HG02571 (cell line): ENCODE results near the gene TPRA1.

Experiments used
- ATAC-seq: cut with Tn5 transposase; IDR thresholded peaks from one replicate; pipeline ENCODE4 v1.9.1; 2021; ENCODE audit warnings: mild to moderate bottlenecking, moderate library complexity; ENCODE audit not compliant: unreplicated experiment

Gene TPRA1

GRCh38 chr3:127593178-127593577, 2.6 kb upstream of the TPRA1 start:
- no peak for ATAC-seq

DNA sequence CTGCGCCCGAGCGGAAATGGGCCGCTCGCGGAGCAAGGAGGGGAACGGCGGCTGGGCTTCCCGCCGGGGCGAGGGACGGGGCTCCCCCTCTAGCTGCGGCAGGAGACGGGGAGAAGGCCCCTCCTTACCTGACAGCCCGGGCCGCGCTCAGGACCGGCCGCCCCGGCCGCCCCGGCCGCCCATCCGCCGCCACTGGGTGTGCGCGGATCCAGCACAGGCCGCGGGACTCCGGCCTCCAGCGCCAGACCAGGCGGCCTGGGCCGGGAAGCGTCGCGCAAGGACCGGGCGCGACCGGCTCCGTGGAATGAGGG, 296 bp downstream of the TPRA1 start:
- ATAC-seq: peak; percentile 32

DNA sequence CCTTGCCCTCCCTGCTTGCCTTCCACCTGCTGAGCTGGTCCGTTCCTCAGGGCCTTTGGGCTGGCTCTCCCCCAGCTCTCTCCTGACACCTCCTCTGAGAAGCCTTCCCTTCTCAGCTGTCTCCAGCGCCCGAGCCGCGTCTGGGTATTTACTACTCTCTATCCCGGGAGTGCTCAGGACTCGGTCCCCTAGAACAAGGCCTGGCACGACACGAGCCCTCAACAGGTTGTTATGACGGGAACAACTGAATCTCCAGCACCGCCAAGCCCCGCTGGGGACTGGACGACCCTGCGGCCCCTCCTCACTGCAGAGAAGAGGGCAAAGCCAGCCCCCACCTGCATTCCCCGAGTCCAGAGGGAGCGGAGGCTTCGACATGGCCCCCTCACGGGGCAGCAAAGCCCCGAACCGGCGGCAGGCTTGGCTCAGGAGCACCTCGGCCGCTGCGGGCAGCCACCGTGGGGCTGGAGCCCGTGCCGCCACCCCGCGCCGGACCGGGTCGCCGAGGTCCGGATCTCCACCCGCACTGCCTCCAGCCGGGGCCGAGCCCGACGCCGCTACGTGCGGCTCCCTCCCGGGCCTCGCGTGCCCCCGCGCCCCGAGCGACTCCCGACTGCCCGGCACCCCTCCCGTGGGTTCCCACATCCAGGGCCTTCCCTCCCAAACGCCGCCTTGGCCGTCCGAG, 792 bp downstream of the TPRA1 start:
- peak; percentile 1 for ATAC-seq

DNA sequence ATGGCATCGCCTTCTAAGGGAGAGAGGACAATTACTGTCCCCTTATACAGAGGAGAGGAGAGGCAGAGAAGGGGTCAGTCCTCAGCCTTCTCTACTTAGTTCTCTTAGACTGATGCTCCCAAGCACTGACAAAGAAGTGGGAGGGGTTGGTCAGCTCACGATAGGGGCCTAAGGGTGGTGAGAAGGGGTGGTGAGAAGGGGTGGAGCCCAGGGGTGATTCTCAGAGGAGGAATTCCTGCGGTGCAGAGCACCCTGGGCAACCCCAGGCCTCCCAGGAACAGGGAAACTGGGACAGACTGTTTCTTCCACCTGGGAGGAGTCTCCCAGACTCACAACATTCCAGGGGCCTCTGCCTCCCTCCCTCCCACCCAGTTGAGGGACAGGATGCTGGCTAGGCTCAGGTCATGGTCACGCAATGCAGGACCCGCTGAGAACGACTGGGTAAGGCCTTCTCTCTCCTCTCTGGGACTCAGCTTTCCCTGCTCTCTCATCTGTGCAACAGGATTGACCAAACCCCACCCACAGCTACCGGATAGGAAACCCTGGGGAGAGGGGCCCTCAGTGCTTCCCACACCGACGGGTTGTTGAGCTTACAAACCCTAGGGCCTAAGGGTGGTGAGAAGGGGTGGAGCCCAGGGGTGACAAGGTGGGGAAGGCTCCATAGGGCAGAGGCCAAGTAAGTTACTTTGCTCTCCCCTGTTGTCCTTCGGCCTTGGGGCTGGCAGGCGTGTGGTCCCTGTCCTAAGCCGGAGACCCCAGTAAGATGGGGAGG, 1.5 kb downstream of the TPRA1 start:
- no peak for ATAC-seq

GRCh38 chr3:127587876-127588275, 2.7 kb downstream of the TPRA1 start:
- no peak for ATAC-seq

DNA sequence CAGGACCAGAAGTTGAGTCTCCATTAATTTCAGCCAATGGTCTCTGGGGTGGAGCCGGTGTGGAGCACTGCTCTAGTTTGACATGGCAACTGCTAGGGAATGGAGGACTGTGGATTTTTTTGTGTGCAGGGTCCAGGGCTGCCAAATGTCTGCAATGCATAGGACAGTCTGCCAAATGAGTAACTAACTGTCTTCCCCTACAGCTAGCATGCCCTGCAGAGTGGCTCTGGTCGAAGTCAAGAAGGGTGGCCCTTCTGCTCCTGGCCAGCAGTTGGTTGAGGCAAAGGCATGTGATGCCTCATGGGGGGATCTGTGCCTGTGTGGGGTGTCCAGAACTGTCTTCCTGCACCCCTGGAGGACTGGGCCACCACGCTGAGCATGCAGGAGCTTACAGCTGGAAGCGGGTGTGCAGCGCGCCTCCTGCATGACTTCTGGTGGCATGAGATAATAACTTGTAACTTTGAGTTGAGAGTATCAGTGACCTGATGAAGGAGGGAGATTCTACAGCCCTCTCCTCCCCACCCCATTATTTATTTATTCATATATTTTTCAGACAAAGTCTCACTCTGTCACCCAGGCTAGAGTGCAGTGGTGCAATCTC, 4.6 kb downstream of the TPRA1 start:
- ATAC-seq: no peak

DNA sequence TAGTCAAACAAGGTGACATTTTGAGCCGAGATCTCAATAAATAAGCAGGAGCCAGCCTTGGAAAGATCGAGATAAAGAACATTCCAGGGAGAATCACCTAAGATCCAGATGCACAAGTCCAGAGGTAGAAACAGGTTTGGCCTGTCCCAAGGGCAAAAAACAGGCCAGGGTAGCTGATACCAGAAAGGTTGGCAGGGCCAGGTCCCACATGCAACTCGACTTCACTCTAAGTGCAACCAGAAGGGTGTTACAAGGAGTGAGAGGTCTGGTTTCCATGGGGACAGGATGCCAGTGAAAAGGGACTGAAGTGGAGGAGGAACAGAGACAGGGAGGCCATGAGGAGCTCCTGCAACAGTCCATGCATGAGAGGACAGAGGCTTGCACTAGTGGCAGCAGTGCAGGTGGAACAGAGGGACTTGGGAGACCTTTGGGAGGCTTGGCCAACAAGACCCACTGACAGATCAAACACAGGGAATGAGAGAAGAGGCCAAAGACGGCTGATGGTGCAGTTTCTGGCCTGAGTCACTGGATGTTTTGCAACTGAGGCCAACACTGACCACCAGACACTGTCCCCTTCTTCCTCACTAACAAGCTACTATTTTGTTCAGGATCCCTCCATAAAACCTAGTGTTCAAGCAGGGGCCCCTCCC, 5.2 kb downstream of the TPRA1 start:
- ATAC-seq: no peak

GRCh38 chr3:127584734-127585133, 5.8 kb downstream of the TPRA1 start:
- ATAC-seq: no peak

DNA sequence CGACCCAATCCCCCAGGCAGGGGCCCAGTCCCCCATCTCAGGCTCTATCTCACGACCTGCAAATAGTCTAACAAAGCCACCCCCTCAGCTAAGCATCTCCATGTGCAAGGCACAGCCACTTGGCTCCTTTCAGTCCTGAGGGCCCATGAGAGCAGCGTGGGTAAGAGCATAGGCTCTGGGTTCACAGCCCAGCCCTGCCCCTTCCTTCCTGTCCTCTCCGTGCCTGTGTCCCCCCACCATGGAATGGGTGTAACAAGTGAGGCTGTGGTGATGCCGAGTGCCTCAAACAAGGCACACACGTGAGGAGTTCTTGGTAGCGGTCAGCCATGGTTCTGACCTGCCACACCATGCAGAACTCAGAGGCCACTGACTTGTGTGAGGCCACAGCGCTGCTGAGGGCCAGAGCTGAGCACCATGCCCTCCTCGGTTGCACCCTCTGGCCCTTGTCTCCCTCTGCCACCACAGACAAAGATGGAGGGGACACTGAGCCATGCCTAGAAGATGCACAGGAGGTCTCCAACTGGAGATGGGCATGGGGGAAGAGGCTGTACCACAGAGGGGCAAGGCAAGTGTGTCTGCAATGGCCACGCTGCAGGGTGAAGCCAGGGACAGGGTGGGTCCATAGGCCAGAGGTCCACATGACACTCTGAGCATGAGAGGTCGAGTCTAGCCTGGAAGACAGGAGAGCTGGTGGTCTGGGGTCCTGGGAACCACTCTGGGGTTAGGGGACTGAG, 10.0 kb downstream of the TPRA1 start:
- ATAC-seq: no peak

GRCh38 chr3:127578802-127579201, 11.7 kb downstream of the TPRA1 start:
- ATAC-seq: no peak

GRCh38 chr3:127578168-127578567, 12.4 kb downstream of the TPRA1 start:
- no peak for ATAC-seq

DNA sequence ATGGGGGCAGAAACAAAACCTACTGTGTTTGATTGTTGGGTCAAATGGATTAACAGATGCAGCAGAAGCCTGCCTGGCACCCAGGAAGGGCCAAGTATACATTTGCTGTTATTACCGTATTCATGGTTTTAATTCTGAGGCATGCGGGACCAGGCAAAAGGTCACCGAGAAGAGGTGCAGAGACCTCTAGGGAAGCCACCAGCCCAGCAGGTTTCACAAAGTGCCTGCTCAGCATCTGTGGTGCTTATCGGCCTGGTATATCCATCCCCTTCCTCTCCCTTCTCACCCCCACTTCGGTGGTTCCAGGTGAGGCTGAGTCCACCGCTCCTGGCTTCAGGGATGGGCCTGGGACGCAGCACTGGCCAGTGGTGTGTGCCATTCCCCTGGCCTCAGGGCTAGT, 13.1 kb downstream of the TPRA1 start:
- no peak for ATAC-seq

- ATAC-seq: peak; percentile 60
These were observed 15.4 kb downstream of the TPRA1 start for GRCh38 chr3:127574880-127575878.

DNA sequence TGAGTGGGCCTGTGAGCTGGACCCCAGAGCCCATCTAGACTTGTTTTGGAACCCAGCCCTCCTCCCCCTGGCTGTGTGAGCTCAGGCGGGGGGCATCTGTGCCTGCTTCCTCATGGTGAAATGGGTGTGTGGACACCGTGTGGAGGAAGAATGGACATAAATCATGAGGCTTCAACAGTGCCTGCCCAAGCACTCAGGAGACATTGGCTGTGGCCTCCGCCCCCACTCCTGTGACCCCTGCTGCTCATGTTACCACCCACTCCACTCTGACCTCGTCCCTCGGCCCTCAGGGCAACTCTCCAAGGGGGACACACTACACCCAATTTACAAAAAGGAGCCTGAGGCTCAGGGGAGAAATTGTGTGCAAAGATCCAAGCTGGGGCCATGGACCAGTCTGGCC, 16.6 kb downstream of the TPRA1 start:
- ATAC-seq: no peak

- no peak for ATAC-seq
These were observed 17.1 kb downstream of the TPRA1 start for GRCh38 chr3:127573401-127573800.

GRCh38 chr3:127572735-127573134, 17.8 kb downstream of the TPRA1 start:
- no peak for ATAC-seq

GRCh38 chr3:127572186-127572585, 18.3 kb downstream of the TPRA1 start:
- no peak for ATAC-seq

GRCh38 chr3:127570520-127570919, 20.0 kb downstream of the TPRA1 start:
- ATAC-seq: no peak

- ATAC-seq: no peak
These were observed 21.4 kb downstream of the TPRA1 start for GRCh38 chr3:127569160-127569559.

DNA sequence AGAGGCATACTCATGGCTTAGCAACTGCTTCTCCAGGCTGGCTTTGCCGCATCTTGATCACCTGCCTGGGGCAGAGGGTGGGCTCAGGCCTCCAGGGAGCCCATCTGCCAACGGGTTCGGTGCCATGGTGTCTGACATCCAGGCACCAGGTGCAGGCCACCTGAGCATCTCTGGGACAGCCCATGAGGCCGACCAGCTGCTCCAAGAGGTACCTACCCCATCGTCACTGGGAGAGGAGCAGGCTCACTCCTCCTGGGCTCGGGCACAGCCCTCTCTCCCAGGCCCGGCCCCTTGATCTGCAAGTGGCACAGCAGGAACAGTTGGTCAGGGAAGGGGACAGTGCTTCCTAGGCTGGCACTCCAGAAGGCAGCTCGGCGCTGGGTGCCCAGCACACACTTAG, 21.9 kb downstream of the TPRA1 start:
- no peak for ATAC-seq
